Subcutaneous abdominal adipose tissue (tissue), 5 donors: ENCODE results near the gene CD248.
A peak's percentile ranks its signal among the peaks of the same experiment; 100 is the strongest.

Experiments
- H3K27ac ChIP-seq: one replicate; pipeline ENCODE4 v1.7.0; 2013; ENCODE audit warnings: low read depth, mild to moderate bottlenecking, inconsistent platforms, low read length, moderate library complexity
- H3K27me3 ChIP-seq, 5 donors: one replicate each; pipeline ENCODE4 v1.7.0; 2013; ENCODE audit warnings: low read length in 5 of 5, inconsistent platforms in 1 of 5; ENCODE audit not compliant: control insufficient read depth in 5 of 5, insufficient read depth in 4 of 5
- H3K36me3 ChIP-seq, 5 donors: one replicate each; pipeline ENCODE4 v1.7.0; 2013; ENCODE audit warnings: low read length in 5 of 5; ENCODE audit not compliant: control insufficient read depth in 5 of 5, insufficient read depth in 5 of 5
- H3K4me1 ChIP-seq, 5 donors: one replicate each; pipeline ENCODE4 v1.7.0; 2013; ENCODE audit warnings: low read length in 5 of 5, mild to moderate bottlenecking in 3 of 5, moderate library complexity in 1 of 5; ENCODE audit not compliant: control insufficient read depth in 5 of 5, insufficient read depth in 5 of 5
- H3K4me3 ChIP-seq, 5 donors: one replicate each; pipeline ENCODE4 v1.7.0; 2013; ENCODE audit warnings: low read length in 5 of 5, low read depth in 1 of 5
- H3K9ac ChIP-seq, 5 donors: one replicate each; pipeline ENCODE4 v1.7.0; 2013; ENCODE audit warnings: low read length in 5 of 5, mild to moderate bottlenecking in 4 of 5, moderate library complexity in 3 of 5
- H3K9me3 ChIP-seq, 5 donors: one replicate each; pipeline ENCODE4 v1.7.0; 2013; ENCODE audit warnings: low read length in 5 of 5; ENCODE audit not compliant: control insufficient read depth in 5 of 5
- donor health status: healthy.
- donor health status: healthy.
- donor health status: healthy.
- donor health status: healthy.
- donor health status: healthy.

Gene CD248

GRCh38 chr11:66340596-66341501, 24.0 kb upstream of the CD248 start:
- no peak overlapping the region for H3K27ac ChIP-seq
- peaks cover 0 to 53% (median 48%) of the 10 kb centered on the region in 5 donors for H3K36me3 ChIP-seq

GRCh38 chr11:66339686-66340483, 23.0 kb upstream of the CD248 start:
- Histone ChIP-seq H3K4me3 (no peak overlapping the region), H3K4me1 (peaks cover 6 to 39% (median 37%) of the 10 kb centered on the region in 5 donors), H3K27ac (no peak overlapping the region), H3K36me3 (peaks cover 0 to 53% (median 48%) of the 10 kb centered on the region in 5 donors), H3K27me3 (peaks cover 0 to 7% (median 0%) of the 10 kb centered on the region in 5 donors), H3K9ac (no peak overlapping the region), H3K9me3 (no peaks in the 10 kb centered on the region)

More at GRCh38 chr11:66340596-66341501, 24.0 kb upstream of the CD248 start:
- H3K4me1 ChIP-seq, result peaks cover 6 to 38% (median 37%) of the 10 kb centered on the region in 5 donors
- peaks cover 0 to 4% (median 0%) of the 10 kb centered on the region in 5 donors for H3K27me3 ChIP-seq
- no peaks in the 10 kb centered on the region for H3K9me3 ChIP-seq
- no peak overlapping the region for H3K9ac ChIP-seq
- no peak overlapping the region for H3K4me3 ChIP-seq

- H3K4me3 ChIP-seq, result no peak overlapping the region
- H3K9ac ChIP-seq, result no peak overlapping the region
- H3K36me3 ChIP-seq, result peaks cover 0 to 53% (median 49%) of the 10 kb centered on the region in 5 donors
- H3K9me3 ChIP-seq, result no peaks in the 10 kb centered on the region
- H3K4me1 ChIP-seq, result peaks cover 3 to 36% (median 32%) of the 10 kb centered on the region in 5 donors
- H3K27ac ChIP-seq, result no peak overlapping the region
- peaks cover 0 to 7% (median 0%) of the 10 kb centered on the region in 5 donors for H3K27me3 ChIP-seq
These were observed 22.4 kb upstream of the CD248 start for GRCh38 chr11:66339162-66339675.

GRCh38 chr11:66338276-66339161, 21.7 kb upstream of the CD248 start:
- no peak overlapping the region for H3K9ac ChIP-seq
- peaks cover 0 to 7% (median 0%) of the 10 kb centered on the region in 5 donors for H3K27me3 ChIP-seq
- peaks cover 0 to 56% (median 51%) of the 10 kb centered on the region in 5 donors for H3K36me3 ChIP-seq
- no peak overlapping the region for H3K4me3 ChIP-seq
- peaks cover 0 to 29% (median 25%) of the 10 kb centered on the region in 5 donors for H3K4me1 ChIP-seq
- no peaks in the 10 kb centered on the region for H3K9me3 ChIP-seq
- no peak overlapping the region for H3K27ac ChIP-seq

GRCh38 chr11:66337103-66337899, 20.5 kb upstream of the CD248 start:
- H3K4me1 ChIP-seq, result peaks cover 0 to 27% (median 20%) of the 10 kb centered on the region in 5 donors
- H3K9ac ChIP-seq, result no peak overlapping the region
- H3K9me3 ChIP-seq, result no peaks in the 10 kb centered on the region
- peaks cover 0 to 66% (median 57%) of the 10 kb centered on the region in 5 donors for H3K36me3 ChIP-seq
- peaks cover 0 to 7% (median 0%) of the 10 kb centered on the region in 5 donors for H3K27me3 ChIP-seq
- H3K27ac ChIP-seq, result no peak overlapping the region
- H3K4me3 ChIP-seq, result no peak overlapping the region

- H3K9me3 ChIP-seq, result no peaks in the 10 kb centered on the region
- peaks cover 0 to 27% (median 20%) of the 10 kb centered on the region in 5 donors for H3K4me1 ChIP-seq
- H3K36me3 ChIP-seq, result peaks cover 0 to 60% (median 52%) of the 10 kb centered on the region in 5 donors
- H3K27ac ChIP-seq, result peak within 1 kb of the TSS; percentile 37
- peak within 1 kb of the TSS; percentile 46 to 76 (median 62) for H3K4me3 ChIP-seq
- H3K27me3 ChIP-seq, result peaks cover 0 to 7% (median 0%) of the 10 kb centered on the region in 5 donors
- peak within 1 kb of the TSS in 3 of 5 donors; percentile 21 to 73 (median 68) for H3K9ac ChIP-seq
These were observed 19.6 kb upstream of the CD248 start, which contains the start of gene RIN1 for GRCh38 chr11:66336234-66337102. Gene RIN1 (minus strand): TSS chr11:66336434. CDS start chr11:66336402, 32 bp downstream.

- Histone ChIP-seq H3K27me3 (peaks cover 0 to 7% (median 0%) of the 10 kb centered on the region in 5 donors), H3K9me3 (no peaks in the 10 kb centered on the region), H3K4me3 (peak overlapping the region in 4 of 5 donors; percentile 58 to 76 (median 66)), H3K9ac (peak overlapping the region in 3 of 5 donors; percentile 21 to 73 (median 68)), H3K4me1 (peaks cover 0 to 27% (median 20%) of the 10 kb centered on the region in 5 donors), H3K36me3 (peaks cover 0 to 52% (median 44%) of the 10 kb centered on the region in 5 donors), H3K27ac (peak overlapping the region; percentile 37)
These were observed 18.8 kb upstream of the CD248 start for GRCh38 chr11:66335531-66336233.
